Renal pelvis (tissue), 3 donors: Measurements from ENCODE around the gene NTRK1. TPM values are rescaled to one million over a fixed set of nuclear protein-coding genes. Genes with fewer than 3 reads are reported as not detected.

Experiments
- polyA plus RNA-seq, 3 donors: library from polyadenylated mRNA; unstranded; fragments of 120-200 nt; gene quantifications; one replicate each; pipeline ENCODE4 v1.2.1, GENCODE V29; 2013; ENCODE audit not compliant: insufficient read length in 3 of 3

NTRK1 gene
- polyA plus RNA-seq, 3 donors: 1.3 to 2.0 (median 1.3) TPM

Other genes with a start within 250 kb of the NTRK1 start
- gene HAPLN2, start 241.4 kb upstream of the NTRK1 start, polyA plus RNA-seq: under 1 TPM; 0.13 to 0.71 (median 0.64) TPM
- 1 to 10 TPM in 1 of 3 donors, under 1 TPM in 2; 0.18 to 2.2 (median 0.26) TPM for gene BCAN, start 218.7 kb upstream of the NTRK1 start, polyA plus RNA-seq
- 100 to 1,000 TPM; 148 to 171 (median 156) TPM for gene NES, start 183.5 kb upstream of the NTRK1 start, polyA plus RNA-seq
- gene CRABP2, start 155.3 kb upstream of the NTRK1 start, polyA plus RNA-seq: 100 to 1,000 TPM in 1 of 3 donors, 10 to 100 TPM in 2; 68.5 to 113 (median 93.8) TPM
- gene METTL25B, start 132.4 kb upstream of the NTRK1 start, polyA plus RNA-seq: 10 to 100 TPM; 28.6 to 51.8 (median 39.2) TPM
- 10 to 100 TPM; 33.1 to 44.6 (median 39.7) TPM for gene ISG20L2, start 132.1 kb upstream of the NTRK1 start, polyA plus RNA-seq
- gene MRPL24, start 119.8 kb upstream of the NTRK1 start, polyA plus RNA-seq: 10 to 100 TPM; 69.0 to 76.6 (median 74.0) TPM
- 100 to 1,000 TPM; 267 to 298 (median 284) TPM for gene HDGF, start 109.2 kb upstream of the NTRK1 start, polyA plus RNA-seq
- 100 to 1,000 TPM; 108 to 113 (median 113) TPM for gene PRCC, start 93.3 kb upstream of the NTRK1 start, polyA plus RNA-seq
- under 1 TPM; 0.65 to 0.99 (median 0.91) TPM for gene SH2D2A, start 44.0 kb upstream of the NTRK1 start, polyA plus RNA-seq
- 1 to 10 TPM; 1.6 to 3.0 (median 2.0) TPM for gene INSRR, start 1.7 kb upstream of the NTRK1 start, polyA plus RNA-seq
- 10 to 100 TPM; 17.8 to 22.3 (median 22.1) TPM for gene PEAR1, start 32.9 kb downstream of the NTRK1 start, polyA plus RNA-seq
- 1 to 10 TPM in 1 of 3 donors, under 1 TPM in 2; 0.38 to 1.1 (median 0.96) TPM for gene LRRC71, start 59.8 kb downstream of the NTRK1 start, polyA plus RNA-seq
- gene ARHGEF11, start 184.9 kb downstream of the NTRK1 start, polyA plus RNA-seq: 10 to 100 TPM; 34.5 to 41.5 (median 38.3) TPM
- gene ETV3L, start 238.9 kb downstream of the NTRK1 start, polyA plus RNA-seq: not detected